Natural killer cell (primary cell): Measurements from ENCODE around the gene SERPINB10. TPM values are rescaled to one million over a fixed set of nuclear protein-coding genes. Genes with fewer than 3 reads are reported as not detected.

ENCODE experiments used
- ATAC-seq, 3 donors: fragments of 150-1000 bp in 2 of 3; fragments of 200-7000 bp in 1 of 3; cut with Tn5 transposase; 1 replicate in 1 of 3; 2 replicates in 2 of 3; pipeline ENCODE4 v1.10.0; 2021; ENCODE audit warnings: mild to moderate bottlenecking in 2 of 3, moderate library complexity in 2 of 3
- DNase-seq, 2 donors: peaks; one replicate each; pipeline versions ENCODE4 v3.0.0 to v3.0.0-alpha.2; 2013 to 2021; ENCODE audit warnings: mixed read lengths in 1 of 2
- H3K27ac ChIP-seq: one replicate; pipeline ENCODE4 v1.5.1; 2013; ENCODE audit warnings: mild to moderate bottlenecking, low read length
- H3K27me3 ChIP-seq: one replicate; pipeline ENCODE4 v1.6.1; 2013; ENCODE audit warnings: low read length; ENCODE audit not compliant: control insufficient read depth, insufficient read depth
- H3K36me3 ChIP-seq: one replicate; pipeline ENCODE4 v1.6.1; 2013; ENCODE audit warnings: low read length; ENCODE audit not compliant: control insufficient read depth, insufficient read depth
- H3K4me1 ChIP-seq: one replicate; pipeline ENCODE4 v1.6.1; 2013; ENCODE audit warnings: low read length; ENCODE audit not compliant: control insufficient read depth, insufficient read depth
- H3K4me3 ChIP-seq: one replicate; pipeline ENCODE4 v1.5.1; 2013; ENCODE audit warnings: low read length
- H3K9me3 ChIP-seq: one replicate; pipeline ENCODE4 v1.6.1; 2013; ENCODE audit warnings: low read length; ENCODE audit not compliant: control insufficient read depth, insufficient read depth
- H3K27ac Mint-ChIP-seq, 2 donors: one replicate each; pipeline ENCODE4 v1.8.0; 2022; ENCODE audit warnings: mild to moderate bottlenecking in 2 of 2, mixed read lengths in 2 of 2, moderate library complexity in 1 of 2
- H3K27me3 Mint-ChIP-seq, 2 donors: one replicate each; pipeline ENCODE4 v1.8.0; 2022; ENCODE audit warnings: low read depth in 2 of 2, mixed read lengths in 2 of 2
- H3K36me3 Mint-ChIP-seq: one replicate; pipeline ENCODE4 v1.8.0; 2022; ENCODE audit warnings: mixed read lengths
- H3K4me1 Mint-ChIP-seq, 2 donors: one replicate each; pipeline ENCODE4 v1.8.0; 2022; ENCODE audit warnings: mixed read lengths in 2 of 2
- H3K4me3 Mint-ChIP-seq: one replicate; pipeline ENCODE4 v1.8.0; 2022; ENCODE audit warnings: mild to moderate bottlenecking, moderate library complexity, mixed read lengths
- H3K9me3 Mint-ChIP-seq, 2 donors: one replicate each; pipeline ENCODE4 v1.8.0; 2022; ENCODE audit warnings: mixed read lengths in 2 of 2
- CTCF ChIP-seq: fragments of 200-600 bp; IDR thresholded peaks from one replicate; pipeline ENCODE4 v1.8.0; 2022; ENCODE audit warnings: antibody characterized with exemption
- WGBS: methylation state at CpG from one replicate; pipeline ENCODE4 v1.1.7; 2013; ENCODE audit warnings: missing lambda C conversion rate; ENCODE audit not compliant: insufficient coverage; 5-methylcytosine and 5-hydroxymethylcytosine counted together
- intact Hi-C: fragments of 100-400 bp; cut with micrococcal nuclease; formaldehyde crosslinking; loops from one replicate; pipeline ENCODE4 v1.14.2; 2022
- total RNA-seq, 4 donors: library from RNA; stranded (reverse); fragments of 120-200 nt in 1 of 4; gene quantifications; one replicate each; pipeline versions ENCODE4 v1.2.3 to v1.2.4, GENCODE V29; 2013 to 2022

Gene SERPINB10
- total RNA-seq: under 1 TPM in 1 of 3 donors, not detected in 2; 0.43 TPM
- not detected for total RNA-seq (2013)

- Mint-ChIP-seq H3K4me3 (no peak within 1 kb of the TSS), H3K9me3 (no peaks in the 10 kb centered on the region), H3K4me1 (no peaks in the 10 kb centered on the region), H3K36me3 (no peaks in the 10 kb centered on the region), H3K27ac (no peak within 1 kb of the TSS), H3K27me3 (peaks cover 7 to 22% of the 10 kb centered on the region in 2 donors)
- H3K27me3 ChIP-seq: peaks cover 2% of the 10 kb centered on the region
- no peak within 1 kb of the TSS for H3K4me3 ChIP-seq
- no peak within 1 kb of the TSS for H3K27ac ChIP-seq
- TF ChIP-seq CTCF: no peak
- intact Hi-C loops: no loop called here
- ATAC-seq (no peak), DNase-seq (no peak)
- H3K4me1 ChIP-seq: no peaks in the 10 kb centered on the region
- no peaks in the 10 kb centered on the region for H3K36me3 ChIP-seq
- H3K9me3 ChIP-seq: no peaks in the 10 kb centered on the region
Measured at GRCh38 chr18:63907664-63908063, at the start of gene SERPINB10. SERPINB10 (plus strand) TSS chr18:63907958; CDS start chr18:63915511, 7,553 bp downstream.

- Mint-ChIP-seq H3K4me3 (no peak overlapping the region), H3K36me3 (no peaks in the 10 kb centered on the region), H3K9me3 (no peaks in the 10 kb centered on the region), H3K27ac (no peak overlapping the region), H3K4me1 (no peaks in the 10 kb centered on the region), H3K27me3 (peaks cover 13 to 15% of the 10 kb centered on the region in 2 donors)
- Histone ChIP-seq H3K27me3 (peaks cover 4% of the 10 kb centered on the region), H3K4me1 (no peaks in the 10 kb centered on the region), H3K4me3 (no peak overlapping the region), H3K36me3 (no peaks in the 10 kb centered on the region), H3K9me3 (no peaks in the 10 kb centered on the region), H3K27ac (no peak overlapping the region)
- intact Hi-C loops: no loop called here
- TF ChIP-seq CTCF: no peak
- DNase-seq (no peak), ATAC-seq (no peak)
- no CpG with 5 or more reads among the region's 1 CpG for WGBS
Measured at GRCh38 chr18:63858456-63858855, 49.3 kb upstream of the SERPINB10 start.

- no peaks in the 10 kb centered on the region for H3K36me3 ChIP-seq
- Mint-ChIP-seq H3K9me3 (no peaks in the 10 kb centered on the region), H3K27me3 (peaks cover 11 to 15% of the 10 kb centered on the region in 2 donors), H3K27ac (no peak overlapping the region), H3K36me3 (no peaks in the 10 kb centered on the region), H3K4me3 (no peak overlapping the region), H3K4me1 (no peaks in the 10 kb centered on the region)
- H3K27ac ChIP-seq: no peak overlapping the region
- H3K4me1 ChIP-seq: no peaks in the 10 kb centered on the region
- no peak for TF ChIP-seq CTCF
- H3K27me3 ChIP-seq: peaks cover 4% of the 10 kb centered on the region
- ATAC-seq: no peak
- 80% methylated on average over 2 of the region's 2 CpGs for whole genome bisulfite sequencing
- H3K4me3 ChIP-seq: no peak overlapping the region
- no peak for DNase-seq
- no peaks in the 10 kb centered on the region for H3K9me3 ChIP-seq
- intact Hi-C loops: no loop called here
Measured at GRCh38 chr18:63859781-63860475, 47.8 kb upstream of the SERPINB10 start.

GRCh38 chr18:63860531-63860930 lies 47.2 kb upstream of the SERPINB10 start:
- Mint-ChIP-seq H3K9me3 (no peaks in the 10 kb centered on the region), H3K27ac (no peak overlapping the region), H3K4me1 (no peaks in the 10 kb centered on the region), H3K27me3 (peaks cover 11 to 15% of the 10 kb centered on the region in 2 donors), H3K36me3 (no peaks in the 10 kb centered on the region), H3K4me3 (no peak overlapping the region)
- no peaks in the 10 kb centered on the region for H3K9me3 ChIP-seq
- ATAC-seq (no peak), DNase-seq (no peak)
- H3K27me3 ChIP-seq: peaks cover 4% of the 10 kb centered on the region
- no peak for TF ChIP-seq CTCF
- H3K4me3 ChIP-seq: no peak overlapping the region
- H3K27ac ChIP-seq: no peak overlapping the region
- no peaks in the 10 kb centered on the region for H3K4me1 ChIP-seq
- WGBS: 90% methylated on average over 2 of the region's 2 CpGs
- intact Hi-C loops: no loop called here
- no peaks in the 10 kb centered on the region for H3K36me3 ChIP-seq
